GM12891 (cell line): Measurements from ENCODE around the gene MYH13.
A peak's percentile ranks its signal among the peaks of the same experiment; 100 is the strongest.
"Not testable (repeated sequence)": the region's sequence is repeated elsewhere in the genome, so short reads cannot be mapped to it uniquely, and the experiment has no call there.

Experiments
- DNase-seq: peaks from one replicate; pipeline ENCODE4 v3.0.0; 2011; ENCODE audit warnings: low spot score; ENCODE audit not compliant: insufficient read length
- FAIRE-seq: peaks from 2 replicates; lab custom pipeline; 2011; peaks lifted over from hg19 to GRCh38; lab: Jason Lieb, UNC
- PAX5 ChIP-seq: IDR thresholded peaks from 2 replicates; pipeline ENCODE4 v1.6.1; 2011; ENCODE audit warnings: low read length, moderate library complexity, mild to moderate bottlenecking; ENCODE audit not compliant: insufficient read depth, severe bottlenecking
- POLR2A ChIP-seq: IDR thresholded peaks from 2 replicates; pipeline ENCODE4 v1.6.1; 2011; ENCODE audit warnings: low read depth, low read length, control low read depth
- POLR2AphosphoS5 ChIP-seq: IDR thresholded peaks from 2 replicates; pipeline ENCODE4 v1.6.1; 2011; ENCODE audit warnings: low read depth, low read length, control low read depth
- POU2F2 ChIP-seq: IDR thresholded peaks from 2 replicates; pipeline ENCODE4 v1.6.1; 2011; ENCODE audit warnings: low read depth, mild to moderate bottlenecking, control low read depth, low read length, moderate library complexity
- SPI1 ChIP-seq: IDR thresholded peaks from 2 replicates; pipeline ENCODE4 v1.6.1; 2011; ENCODE audit warnings: low read depth, low read length, control low read depth
- TAF1 ChIP-seq: IDR thresholded peaks from 2 replicates; pipeline ENCODE4 v1.6.1; 2011; ENCODE audit warnings: low read depth, low read length, control low read depth

The MYH13 gene

GRCh38 chr17:10309003-10309974 lies 63.5 kb downstream of the MYH13 start:
- TF ChIP-seq PAX5 (no peak), SPI1 (no peak), POU2F2 (no peak)
- DNase-seq (no peak), FAIRE-seq (no peak)

- FAIRE-seq (no peak), DNase-seq (no peak)
- TF ChIP-seq TAF1, result no peak
Observed at GRCh38 chr17:10306585-10306984, 66.2 kb downstream of the MYH13 start.

GRCh38 chr17:10305398-10305797 lies 67.4 kb downstream of the MYH13 start:
- TF ChIP-seq PAX5 (no peak), POU2F2 (no peak), TAF1 (no peak), POLR2AphosphoS5 (no peak), SPI1 (no peak), POLR2A (no peak)
- DNase-seq (no peak), FAIRE-seq (no peak)

GRCh38 chr17:10304758-10305300 lies 68.0 kb downstream of the MYH13 start:
- no peak for TF ChIP-seq POLR2A
- TF ChIP-seq SPI1, result no peak
- no peak for TF ChIP-seq TAF1
- TF ChIP-seq POU2F2, result no peak
- no peak for TF ChIP-seq PAX5
- TF ChIP-seq POLR2AphosphoS5, result no peak
- FAIRE-seq, result no peak

GRCh38 chr17:10297691-10298090 lies 75.1 kb downstream of the MYH13 start:
- DNase-seq (no peak), FAIRE-seq (peak; percentile 26)
- TF ChIP-seq PAX5, result no peak
- TF ChIP-seq POLR2A, result no peak
- TF ChIP-seq POU2F2, result no peak
- TF ChIP-seq SPI1, result no peak
- TF ChIP-seq TAF1, result no peak
- no peak for TF ChIP-seq POLR2AphosphoS5

More at GRCh38 chr17:10304758-10305300, 68.0 kb downstream of the MYH13 start:
- no peak for DNase-seq

DNA sequence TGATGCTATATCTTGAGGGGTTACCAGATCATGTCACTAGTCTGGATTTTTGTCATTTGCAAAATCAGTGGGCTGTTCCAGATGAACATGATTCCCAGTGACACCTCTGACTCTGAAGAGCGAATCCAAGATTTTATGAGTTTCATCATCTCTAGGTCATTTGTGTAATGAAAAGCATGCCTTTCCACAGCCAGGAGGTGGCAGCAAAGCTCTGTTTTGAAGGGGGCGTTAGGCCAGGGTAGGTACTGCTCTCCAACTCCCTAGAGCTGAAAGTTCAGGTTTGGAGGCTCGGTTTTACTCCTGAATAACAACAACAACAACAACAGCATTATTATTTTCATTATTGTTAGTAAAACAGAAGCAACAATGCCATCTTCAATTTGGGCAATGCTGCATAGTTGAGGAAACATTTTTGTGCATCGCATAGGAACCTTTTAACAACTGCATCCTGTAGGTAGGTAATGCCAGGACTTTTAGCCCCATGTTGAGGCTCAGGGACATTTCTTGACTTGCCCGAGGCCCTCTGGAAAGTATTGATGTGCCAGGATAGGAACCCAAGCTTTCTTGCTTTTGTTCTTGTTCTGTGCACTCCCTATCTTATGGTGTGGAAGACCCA lies 77.0 kb downstream of the MYH13 start:
- peak; percentile 55 for DNase-seq
- TF ChIP-seq TAF1 (no peak), PAX5 (no peak), POLR2AphosphoS5 (no peak), POU2F2 (no peak), SPI1 (no peak), POLR2A (no peak)
- FAIRE-seq, result peak; percentile 73

GRCh38 chr17:10294180-10294579 lies 78.6 kb downstream of the MYH13 start:
- peak; percentile 51 for FAIRE-seq
- no peak for TF ChIP-seq POU2F2
- no peak for TF ChIP-seq POLR2A
- TF ChIP-seq PAX5, result no peak
- TF ChIP-seq POLR2AphosphoS5, result no peak
- TF ChIP-seq TAF1, result no peak
- TF ChIP-seq SPI1, result no peak
- no peak for DNase-seq

DNA sequence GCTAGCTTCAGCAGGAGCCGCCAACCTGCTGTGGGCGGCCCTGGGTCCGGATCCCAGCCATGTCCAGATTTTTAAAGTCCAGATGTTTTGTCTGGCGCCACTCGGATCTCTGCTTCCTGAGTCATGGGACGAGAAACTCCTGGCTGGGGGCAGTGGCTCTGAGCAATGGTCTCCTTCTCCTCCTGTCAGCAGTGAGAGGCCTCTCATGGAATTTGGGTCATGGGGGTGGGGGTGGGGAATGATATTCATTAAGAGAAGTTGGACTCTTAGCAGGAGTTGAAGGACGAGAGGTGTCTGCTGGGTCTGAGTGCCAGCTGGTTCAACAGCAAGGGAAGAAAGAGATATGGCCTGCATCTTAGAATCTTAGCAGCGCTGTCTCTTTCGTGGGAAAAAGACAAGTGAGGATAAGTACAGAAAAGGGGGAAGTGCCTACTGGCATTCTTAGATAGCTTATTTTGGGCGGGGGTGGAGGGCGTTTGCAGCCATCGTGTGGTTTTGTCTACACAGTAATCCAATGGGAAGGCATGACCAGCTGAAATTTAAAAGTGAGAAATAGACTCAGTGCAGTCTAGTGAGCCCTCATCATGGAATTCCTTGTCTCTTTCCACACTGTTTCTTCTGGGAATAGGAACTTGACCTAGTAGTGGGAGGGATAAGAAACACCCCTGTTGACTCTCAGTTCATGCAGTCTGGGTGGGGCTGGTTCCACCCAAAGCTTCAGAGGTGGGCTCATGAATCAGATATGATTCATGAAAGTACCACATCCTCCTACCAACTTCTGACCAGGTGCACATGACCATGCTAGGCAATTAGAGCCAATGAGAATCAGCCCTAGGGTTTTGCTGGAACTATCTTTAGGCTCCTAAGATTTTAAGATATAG lies 80.5 kb downstream of the MYH13 start:
- DNase-seq (no peak), FAIRE-seq (peak; percentile 78)
- no peak for TF ChIP-seq POU2F2
- TF ChIP-seq SPI1, result peak; percentile 65

- not testable (repeated sequence) for FAIRE-seq, DNase-seq
Observed at GRCh38 chr17:10291576-10291975, 81.2 kb downstream of the MYH13 start.
